Measurements from ENCODE around the gene FRA10AC1. TPM values are rescaled to one million over a fixed set of nuclear protein-coding genes. Genes with fewer than 3 reads are reported as not detected.
A peak's percentile ranks its signal among the peaks of the same experiment; 100 is the strongest.

Gene FRA10AC1
- total and polyA plus RNA-seq, 2 of the 13 experiments (the other 11 are each of a cell fraction or from before 2014, with no cell fraction given), result 5.3 to 7.4 TPM

GRCh38 chr10:93672022-93672678, 30.2 kb downstream of the FRA10AC1 start (continued):
- TF ChIP-seq NFIC (IDR thresholded peaks at IDR 0.05; ENCODE audit: low read length) (peak; percentile 67; the same call in 1 of the 2 replicates), LRRFIP1 (CRISPR knock-in tag; conservative IDR thresholded peaks at IDR 0.05) (no peak), SYNCRIP (IDR thresholded peaks at IDR 0.05; ENCODE audit: insufficient read depth, low read depth, low read length) (no peak), ZNF777 (CRISPR knock-in tag; IDR thresholded peaks at IDR 0.05) (no peak), CENPT (CRISPR knock-in tag; IDR thresholded peaks at IDR 0.05; ENCODE audit: low read depth) (no peak), SETDB1 (CRISPR knock-in tag; IDR thresholded peaks at IDR 0.05; ENCODE audit: borderline replicate concordance) (no peak), MAFG (CRISPR knock-in tag; IDR thresholded peaks at IDR 0.05) (no peak), ZEB1 (IDR thresholded peaks at IDR 0.05; ENCODE audit: insufficient replicate concordance, low read depth) (peak; percentile 63), ZNF354B (CRISPR knock-in tag; IDR thresholded peaks at IDR 0.05) (no peak), HIVEP1 (CRISPR knock-in tag; IDR thresholded peaks at IDR 0.05) (no peak), NRL (CRISPR knock-in tag; IDR thresholded peaks at IDR 0.05; ENCODE audit: borderline replicate concordance) (no peak), SALL2 (CRISPR knock-in tag; IDR thresholded peaks at IDR 0.05) (no peak), MEIS1 (CRISPR knock-in tag; IDR thresholded peaks at IDR 0.05; ENCODE audit: borderline replicate concordance) (no peak), NFE2L1 (CRISPR knock-in tag; IDR thresholded peaks at IDR 0.05; ENCODE audit: borderline replicate concordance) (no peak), ATF2 (CRISPR knock-in tag; IDR thresholded peaks at IDR 0.05) (no peak), ZBTB44 (CRISPR knock-in tag; IDR thresholded peaks at IDR 0.05) (no peak), ZNF83 (CRISPR knock-in tag; IDR thresholded peaks at IDR 0.05; ENCODE audit: borderline replicate concordance) (no peak), CEBPG (CRISPR knock-in tag; IDR thresholded peaks at IDR 0.05) (0 out of 2 replicates have a peak, but pooled peaks have one; percentile 18), FOXO1 (CRISPR knock-in tag; IDR thresholded peaks at IDR 0.05) (peak; percentile 53; the same call in 1 of the 2 replicates), ZNF773 (CRISPR knock-in tag; IDR thresholded peaks at IDR 0.05; ENCODE audit: borderline replicate concordance) (no peak), ZBTB7B (CRISPR knock-in tag; IDR thresholded peaks at IDR 0.05) (no peak), ZNF33A (CRISPR knock-in tag; IDR thresholded peaks at IDR 0.05; ENCODE audit: borderline replicate concordance) (no peak), RBFOX2 (IDR thresholded peaks at IDR 0.05; ENCODE audit: low read depth, low read length) (no peak), HMG20A (CRISPR knock-in tag; IDR thresholded peaks at IDR 0.05; ENCODE audit: borderline replicate concordance) (peak; percentile 68; the same call in 1 of the 2 replicates), ZNF562 (CRISPR knock-in tag; IDR thresholded peaks at IDR 0.05; ENCODE audit: borderline replicate concordance) (no peak), ZNF780A (CRISPR knock-in tag; IDR thresholded peaks at IDR 0.05) (no peak)

Data from HepG2 (cell line).